OCI-LY7 (cell line): ENCODE data around the gene DTNB. TPM values are rescaled to one million over a fixed set of nuclear protein-coding genes. Genes with fewer than 3 reads are reported as not detected.
A peak's percentile ranks its signal among the peaks of the same experiment; 100 is the strongest.

Experiments
- BruUV-seq: library from RNA; stranded (reverse); fragments of 400-500 nt; replicated peaks from 2 replicates; lab custom pipeline; 2021; lab: Mats Ljungman, UMichigan
- CTCF ChIA-PET: fragments of 300-600 bp; sonication (Branson Sonifier 250); formaldehyde crosslinking; loops from one replicate; lab custom pipeline; 2022; ENCODE audit warnings: antibody characterized with exemption; ENCODE audit not compliant: unreplicated experiment; lab: Charles Lee
- POLR2A ChIA-PET: fragments of 300-600 bp; sonication (Branson Sonifier 250); formaldehyde crosslinking; loops from one replicate; lab custom pipeline; 2022; ENCODE audit warnings: antibody characterized with exemption; lab: Charles Lee
- DNase-seq: peaks from one replicate; pipeline ENCODE4 v3.0.0-alpha.2; 2015; ENCODE audit warnings: low spot score
- H2AFZ ChIP-seq: fragments of 200-600 bp; sonication (generic), shearing (Covaris generic); 2 replicates; pipeline ENCODE4 v1.6.1; 2014; ENCODE audit warnings: mild to moderate bottlenecking, antibody characterized with exemption, low read length, moderate library complexity
- H3K27ac ChIP-seq: fragments of 200-600 bp; sonication (generic); 2 replicates; pipeline ENCODE4 v1.5.1; 2014; ENCODE audit warnings: mixed run types, low read depth, mild to moderate bottlenecking, moderate library complexity, low read length, inconsistent platforms; ENCODE audit not compliant: poor library complexity, severe bottlenecking
- H3K36me3 ChIP-seq: fragments of 200-600 bp; sonication (generic); 2 replicates; pipeline ENCODE4 v1.6.1; 2014; ENCODE audit warnings: mild to moderate bottlenecking, antibody characterized with exemption, low read length, moderate library complexity, mixed read lengths; ENCODE audit not compliant: insufficient read depth
- H3K4me1 ChIP-seq: fragments of 200-600 bp; sonication (generic); 2 replicates; pipeline ENCODE4 v1.5.1; 2014; ENCODE audit warnings: mild to moderate bottlenecking, low read length; ENCODE audit not compliant: insufficient read depth, poor library complexity, severe bottlenecking
- H3K4me2 ChIP-seq: fragments of 200-600 bp; sonication (generic); 2 replicates; pipeline ENCODE4 v1.6.1; 2014; ENCODE audit warnings: mild to moderate bottlenecking, low read length
- H3K4me3 ChIP-seq: fragments of 200-600 bp; sonication (generic); 2 replicates; pipeline ENCODE4 v1.5.1; 2014; ENCODE audit warnings: mild to moderate bottlenecking, low read depth, low read length; ENCODE audit not compliant: poor library complexity, severe bottlenecking
- H3K79me2 ChIP-seq: fragments of 200-600 bp; sonication (generic); 2 replicates; pipeline ENCODE4 v1.6.1; 2016; ENCODE audit warnings: low read depth, mild to moderate bottlenecking, low read length, moderate library complexity, mixed read lengths; ENCODE audit not compliant: insufficient read depth
- H3K9me2 ChIP-seq: fragments of 200-600 bp; sonication (generic); 2 replicates; pipeline ENCODE4 v1.6.1; 2016; ENCODE audit warnings: mild to moderate bottlenecking, low read length, mixed read lengths; ENCODE audit not compliant: insufficient read depth
- H3K9me3 ChIP-seq: fragments of 200-600 bp; sonication (generic); 2 replicates; pipeline ENCODE4 v1.6.1; 2014; ENCODE audit warnings: mild to moderate bottlenecking, mixed run types, low read length, mixed read lengths
- H4K20me1 ChIP-seq: fragments of 200-600 bp; sonication (generic); 2 replicates; pipeline ENCODE4 v1.6.1; 2014; ENCODE audit warnings: mild to moderate bottlenecking, antibody characterized with exemption, low read length, moderate library complexity, mixed read lengths; ENCODE audit not compliant: insufficient read depth
- EZH2phosphoT487 ChIP-seq: fragments of 200-600 bp; sonication (generic); IDR thresholded peaks from 2 replicates; pipeline ENCODE4 v1.6.1; 2018; ENCODE audit warnings: low read depth, borderline replicate concordance, mild to moderate bottlenecking, mixed run types, antibody characterized with exemption, low read length, moderate library complexity, mixed read lengths
- intact Hi-C: fragments of 100-400 bp; cut with micrococcal nuclease; formaldehyde crosslinking; loops from one replicate; pipeline ENCODE4 v1.10.0; 2022; ENCODE audit not compliant: unreplicated experiment
- total RNA-seq, 2 experiments: library from RNA; depleted of rRNA in 1 of 2; stranded (reverse); fragments of >200 nt in 1 of 2; shearing (Covaris generic) in 1 of 2; gene quantifications; 2 replicates each; pipeline ENCODE4 v1.2.3, GENCODE V29; 2014 to 2022
- TF ChIP-seq, protein P1 (sequence below): fragments of 200-600 bp; sonication (generic); conservative IDR thresholded peaks from 2 replicates; pipeline ENCODE4 v1.5.1; 2014; ENCODE audit warnings: mild to moderate bottlenecking, antibody characterized with exemption, low read length, moderate library complexity, mixed read lengths

Gene DTNB
- total RNA-seq, 2 experiments from 2014 or later = 16.1 to 28.3 TPM

DNA sequence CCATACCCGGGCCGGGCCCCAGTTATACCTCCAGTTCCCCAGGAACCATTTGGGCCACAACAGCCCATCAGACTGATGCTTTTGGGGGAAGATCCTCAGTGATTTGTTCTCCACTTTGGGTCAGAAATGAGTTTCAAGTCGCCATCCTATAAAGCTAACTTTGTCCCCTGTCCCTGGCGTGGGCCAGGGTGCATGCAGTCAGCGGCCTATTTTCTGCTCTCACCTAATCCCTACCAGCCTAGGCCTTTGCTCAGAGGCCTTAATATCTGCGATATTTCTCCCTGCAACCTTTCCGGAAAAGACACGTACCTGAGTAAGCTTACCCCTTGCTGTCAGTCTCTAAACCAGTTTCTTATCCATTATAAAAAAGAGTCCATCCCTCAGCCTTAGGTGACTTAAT lies 338.9 kb downstream of the DTNB start:
- H3K9me2 ChIP-seq = no peaks in the 10 kb centered on the region
- no peak for DNase-seq
- TF ChIP-seq EZH2phosphoT487 = no peak
- TF ChIP-seq, protein P1, sequence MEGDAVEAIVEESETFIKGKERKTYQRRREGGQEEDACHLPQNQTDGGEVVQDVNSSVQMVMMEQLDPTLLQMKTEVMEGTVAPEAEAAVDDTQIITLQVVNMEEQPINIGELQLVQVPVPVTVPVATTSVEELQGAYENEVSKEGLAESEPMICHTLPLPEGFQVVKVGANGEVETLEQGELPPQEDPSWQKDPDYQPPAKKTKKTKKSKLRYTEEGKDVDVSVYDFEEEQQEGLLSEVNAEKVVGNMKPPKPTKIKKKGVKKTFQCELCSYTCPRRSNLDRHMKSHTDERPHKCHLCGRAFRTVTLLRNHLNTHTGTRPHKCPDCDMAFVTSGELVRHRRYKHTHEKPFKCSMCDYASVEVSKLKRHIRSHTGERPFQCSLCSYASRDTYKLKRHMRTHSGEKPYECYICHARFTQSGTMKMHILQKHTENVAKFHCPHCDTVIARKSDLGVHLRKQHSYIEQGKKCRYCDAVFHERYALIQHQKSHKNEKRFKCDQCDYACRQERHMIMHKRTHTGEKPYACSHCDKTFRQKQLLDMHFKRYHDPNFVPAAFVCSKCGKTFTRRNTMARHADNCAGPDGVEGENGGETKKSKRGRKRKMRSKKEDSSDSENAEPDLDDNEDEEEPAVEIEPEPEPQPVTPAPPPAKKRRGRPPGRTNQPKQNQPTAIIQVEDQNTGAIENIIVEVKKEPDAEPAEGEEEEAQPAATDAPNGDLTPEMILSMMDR = no peak
- H3K4me1 ChIP-seq = peaks cover 12% of the 10 kb centered on the region
- intact Hi-C loops = no loop called here
- no peaks in the 10 kb centered on the region for H3K9me3 ChIP-seq
- no peaks in the 10 kb centered on the region for H3K36me3 ChIP-seq
- H3K4me3 ChIP-seq = no peak overlapping the region
- no peaks in the 10 kb centered on the region for H3K79me2 ChIP-seq
- no peak overlapping the region for H3K27ac ChIP-seq
- no peaks in the 10 kb centered on the region; the same call in 1 of the 2 replicates for H4K20me1 ChIP-seq
- no peak overlapping the region for H2AFZ ChIP-seq
- ChIA-PET CTCF (no interaction called here), POLR2A (no interaction called here)
- BruUV-seq = no TSS peak
- 0 out of 2 replicates have a peak overlapping the region, but pooled peaks have one; percentile 15 for H3K4me2 ChIP-seq

DNA sequence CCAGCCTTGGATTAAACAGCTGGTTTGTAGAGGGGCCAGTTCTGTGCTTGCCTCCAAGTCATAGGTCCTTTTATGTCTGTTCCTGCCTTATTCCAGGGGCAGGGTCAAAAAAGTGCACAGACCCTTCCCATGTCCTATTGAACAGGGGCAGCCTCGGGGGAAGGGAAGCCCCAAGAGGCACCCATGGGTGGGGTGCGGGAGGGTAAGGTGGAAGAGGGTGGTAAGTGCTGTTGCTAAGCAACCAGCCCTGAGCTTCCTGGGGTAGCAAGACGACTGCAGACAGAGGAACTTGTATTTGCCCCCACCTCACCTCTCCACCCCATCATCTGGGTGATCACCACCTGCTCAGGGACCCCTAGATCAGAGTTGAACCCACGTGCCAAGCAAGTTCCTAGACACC lies 339.4 kb downstream of the DTNB start:
- TF ChIP-seq, protein P1 = no peak
- TF ChIP-seq EZH2phosphoT487 = no peak
- no TSS peak for BruUV-seq
- intact Hi-C loops = no loop called here
- DNase-seq = peak; percentile 31
- H3K36me3 ChIP-seq = no peaks in the 10 kb centered on the region
- no peak overlapping the region for H3K4me3 ChIP-seq
- H3K9me2 ChIP-seq = no peaks in the 10 kb centered on the region
- no peaks in the 10 kb centered on the region for H3K79me2 ChIP-seq
- H2AFZ ChIP-seq = no peak overlapping the region
- no peak overlapping the region for H3K27ac ChIP-seq
- POLR2A ChIA-PET = no interaction called here
- H3K4me1 ChIP-seq = peaks cover 12% of the 10 kb centered on the region
- CTCF ChIA-PET = interaction anchor here (0.6 kb wide), 1 partner anchor 112 kb away, joined by 4 read pairs; no protein-coding TSS in a partner anchor
- H3K4me2 ChIP-seq = peak overlapping the region; percentile 15; the same call in 1 of the 2 replicates
- H4K20me1 ChIP-seq = no peaks in the 10 kb centered on the region; the same call in 1 of the 2 replicates
- no peaks in the 10 kb centered on the region for H3K9me3 ChIP-seq

GRCh38 chr2:25332571-25332970 lies 340.8 kb downstream of the DTNB start:
- POLR2A ChIA-PET = interaction anchor here (1.1 kb wide), 1 partner anchor 86 kb away, joined by 3 read pairs; no protein-coding TSS in a partner anchor
- H3K4me2 ChIP-seq = no peak overlapping the region

More at GRCh38 chr2:25332571-25332970, 340.8 kb downstream of the DTNB start:
- Histone ChIP-seq H2AFZ (no peak overlapping the region), H4K20me1 (no peaks in the 10 kb centered on the region; the same call in 1 of the 2 replicates), H3K27ac (no peak overlapping the region), H3K4me3 (no peak overlapping the region), H3K79me2 (no peaks in the 10 kb centered on the region), H3K9me3 (no peaks in the 10 kb centered on the region), H3K9me2 (no peaks in the 10 kb centered on the region), H3K4me1 (peaks cover 12% of the 10 kb centered on the region), H3K36me3 (no peaks in the 10 kb centered on the region)
- no TSS peak for BruUV-seq
- TF ChIP-seq, protein P1 = no peak
- no peak for TF ChIP-seq EZH2phosphoT487
- intact Hi-C loops = no loop called here
- DNase-seq = no peak
- CTCF ChIA-PET = no interaction called here
